ENCODE results near the gene KLHL40.

Gene KLHL40

DNA sequence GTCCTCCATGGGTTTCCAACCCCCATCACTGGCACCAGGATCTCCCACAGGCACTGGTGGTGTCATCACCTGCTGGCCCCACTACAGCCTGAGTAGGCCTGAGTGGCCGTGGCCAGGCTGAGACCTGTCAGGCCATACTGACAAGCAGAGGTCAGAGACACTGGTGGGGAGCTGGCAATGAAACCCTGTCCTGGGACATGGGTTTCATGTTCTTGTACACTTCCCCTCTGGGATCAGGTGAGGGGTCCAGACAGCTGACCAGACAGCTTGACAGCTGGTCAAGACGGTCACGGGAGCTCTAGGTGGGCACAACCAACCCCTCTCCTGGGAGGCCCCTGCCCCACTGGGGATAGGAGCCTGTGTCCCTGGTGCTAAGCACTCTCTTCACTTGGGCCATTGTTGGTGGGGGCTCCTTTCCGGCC, 18.7 kb upstream of the KLHL40 start:
- H3K27ac ChIP-seq = peak overlapping the region in 2 of 21 experiments; percentile 13 to 15
- H3K4me3 ChIP-seq = no peak overlapping the region

DNA sequence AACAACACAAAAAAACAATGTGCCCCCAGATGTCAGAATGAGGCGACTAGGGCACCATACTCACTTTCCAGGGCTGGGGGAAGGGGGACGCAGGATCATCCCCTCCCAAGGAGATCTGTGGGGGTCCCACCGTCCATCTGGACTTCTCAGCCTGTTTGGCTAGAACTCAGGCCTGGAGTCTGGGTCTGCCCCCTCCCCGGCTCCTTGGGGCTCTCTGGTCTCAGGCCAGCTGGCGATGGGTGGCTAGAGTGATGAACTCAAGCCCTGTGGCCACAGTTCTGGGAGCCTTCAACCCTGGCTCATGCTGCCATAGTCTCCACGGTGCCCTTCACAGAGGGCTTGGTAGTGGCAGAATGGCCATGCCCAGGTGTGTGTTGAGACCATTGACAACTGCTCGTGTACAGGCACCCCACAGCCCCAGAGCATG, 18.2 kb upstream of the KLHL40 start:
- peak overlapping the region in 1 of 21 experiments; percentile 13 for H3K27ac ChIP-seq

DNA sequence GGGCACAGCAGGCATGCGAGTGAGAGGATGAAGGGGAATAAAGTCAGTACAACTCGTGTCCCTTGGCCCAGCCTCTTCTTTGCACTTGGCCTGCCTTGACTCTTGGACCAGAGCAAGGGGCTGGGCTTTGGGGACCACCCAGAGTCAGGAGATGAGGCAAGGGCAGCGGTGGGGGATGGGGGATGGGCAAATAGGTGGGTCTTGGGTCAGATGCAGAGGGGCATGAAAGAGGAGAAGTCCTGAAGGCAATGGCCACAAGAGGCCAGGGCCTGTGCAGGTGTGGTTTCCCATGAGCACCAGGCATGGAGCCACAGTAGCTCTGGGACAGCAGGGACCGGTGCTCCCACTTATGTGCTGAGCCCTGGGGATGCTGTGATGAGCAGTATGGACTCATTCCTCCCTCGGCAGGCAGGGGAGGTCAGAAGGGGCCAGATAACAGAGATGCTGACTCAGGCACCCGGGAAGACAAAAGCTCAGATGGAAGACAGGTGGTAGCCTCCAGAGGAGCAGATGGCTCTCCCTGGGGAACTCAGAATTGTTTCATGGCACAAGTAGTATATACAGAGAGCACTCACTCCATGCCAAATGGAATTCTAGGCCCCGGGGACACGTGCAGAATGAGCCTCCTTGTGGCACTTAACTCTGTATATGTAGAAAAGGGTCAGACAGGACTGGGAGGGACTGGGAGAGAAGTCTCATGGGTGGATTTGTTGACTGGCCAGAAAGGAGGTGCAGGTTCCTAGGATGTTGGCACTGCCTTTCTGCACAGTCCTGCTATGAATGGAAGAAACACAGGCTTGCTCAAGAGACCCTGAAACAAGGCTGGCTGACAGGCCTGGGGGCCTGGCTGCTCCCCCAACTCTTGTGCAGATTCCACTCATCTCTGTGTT, 17.6 kb upstream of the KLHL40 start:
- no peak overlapping the region for H3K4me3 ChIP-seq
- no peak overlapping the region for H3K27ac ChIP-seq

More for the DNA sequence above, 18.2 kb upstream of the KLHL40 start:
- H3K4me3 ChIP-seq = no peak overlapping the region

DNA sequence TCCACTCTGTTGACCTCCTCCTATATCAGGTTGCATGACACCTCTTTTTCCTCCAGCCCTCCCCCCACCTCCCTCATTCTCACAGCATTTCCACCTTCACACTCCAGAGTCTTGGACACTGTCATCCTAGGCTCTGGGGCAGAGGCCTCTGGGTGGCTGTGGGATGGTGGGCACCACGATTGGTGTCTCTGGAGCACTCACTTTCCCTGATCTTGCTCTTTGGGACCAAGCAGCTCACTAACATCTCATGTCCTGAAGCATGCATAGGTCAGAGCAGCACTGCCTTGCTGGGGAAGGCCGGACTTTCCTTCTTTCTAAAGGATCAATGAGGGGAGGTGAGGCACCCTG, 16.9 kb upstream of the KLHL40 start:
- H3K4me3 ChIP-seq = no peak overlapping the region
- no peak overlapping the region for H3K27ac ChIP-seq

- Histone ChIP-seq H3K4me3 (no peak overlapping the region), H3K27ac (no peak overlapping the region)
These were observed 16.5 kb upstream of the KLHL40 start for GRCh38 chr3:42668793-42669217.

DNA sequence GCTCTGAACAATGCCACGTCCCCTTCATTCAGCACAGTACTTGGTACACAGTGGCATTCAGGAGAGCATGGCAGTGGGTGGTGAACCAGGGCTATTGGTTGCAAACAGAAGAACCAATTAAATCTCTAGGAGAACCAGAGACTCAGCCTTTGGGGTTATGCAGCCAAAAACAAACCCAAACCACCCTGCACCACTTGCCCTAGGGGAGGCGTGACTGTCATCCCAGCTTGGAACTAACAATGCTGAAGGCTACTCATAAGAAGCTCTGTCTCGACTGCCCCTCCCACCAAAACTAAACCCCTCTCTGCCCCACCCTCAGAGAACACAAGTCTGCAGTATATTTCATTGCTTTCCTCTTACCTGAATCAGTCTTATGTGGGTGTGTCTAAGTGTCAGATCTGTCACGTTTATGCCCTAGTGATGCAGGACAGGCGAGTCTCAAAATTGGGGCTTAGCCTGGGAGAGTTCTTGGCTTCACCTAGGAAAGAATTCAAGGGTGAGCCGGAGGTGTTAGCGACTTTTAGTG, 15.2 kb upstream of the KLHL40 start:
- H3K4me3 ChIP-seq = no peak overlapping the region
- no peak overlapping the region for H3K27ac ChIP-seq

DNA sequence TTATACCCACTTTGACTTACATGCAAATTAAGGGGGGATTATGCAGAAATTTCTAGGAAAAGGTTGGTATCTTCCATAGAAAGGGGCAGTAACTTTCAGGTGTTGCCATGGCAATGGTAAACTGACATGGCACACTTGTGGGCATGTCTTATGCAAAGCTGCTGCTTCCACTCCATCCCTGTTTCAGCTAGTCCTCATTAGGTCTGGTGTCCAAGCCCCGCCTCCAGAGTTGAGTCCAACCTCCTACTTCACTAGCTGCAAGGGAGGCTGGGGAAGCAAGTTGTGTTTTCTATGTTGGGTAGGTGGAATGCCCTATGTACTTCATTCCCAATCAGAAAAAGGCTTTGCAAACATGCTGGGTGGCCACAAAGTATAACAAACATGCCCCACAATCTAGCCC, 14.7 kb upstream of the KLHL40 start:
- Histone ChIP-seq H3K27ac (no peak overlapping the region), H3K4me3 (no peak overlapping the region)

- H3K27ac ChIP-seq = no peak overlapping the region
- H3K4me3 ChIP-seq = no peak overlapping the region
These were observed 12.8 kb upstream of the KLHL40 start for GRCh38 chr3:42672515-42672914.

- no peak overlapping the region for H3K4me3 ChIP-seq
- no peak overlapping the region for H3K27ac ChIP-seq
These were observed 12.3 kb upstream of the KLHL40 start for GRCh38 chr3:42673082-42673481.

DNA sequence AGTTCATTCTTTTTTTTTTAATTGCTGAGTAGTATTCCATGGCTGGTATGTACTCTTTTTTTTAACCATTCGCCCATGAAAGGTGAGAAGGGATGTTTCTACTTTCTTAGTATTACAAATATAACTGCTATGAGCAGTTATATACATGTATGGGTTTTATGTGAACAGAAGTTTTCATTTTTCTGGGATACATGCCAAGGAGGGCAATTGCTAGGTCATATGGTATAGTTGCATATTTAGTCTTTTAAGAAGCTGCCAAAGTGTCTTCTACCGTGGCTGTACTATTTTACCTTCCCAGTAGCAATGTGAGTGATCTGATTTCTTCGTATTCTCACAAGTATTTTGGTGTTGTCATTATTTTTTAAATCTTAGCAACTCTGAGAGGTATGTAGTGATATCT, 11.2 kb upstream of the KLHL40 start:
- Histone ChIP-seq H3K4me3 (no peak overlapping the region), H3K27ac (no peak overlapping the region)

DNA sequence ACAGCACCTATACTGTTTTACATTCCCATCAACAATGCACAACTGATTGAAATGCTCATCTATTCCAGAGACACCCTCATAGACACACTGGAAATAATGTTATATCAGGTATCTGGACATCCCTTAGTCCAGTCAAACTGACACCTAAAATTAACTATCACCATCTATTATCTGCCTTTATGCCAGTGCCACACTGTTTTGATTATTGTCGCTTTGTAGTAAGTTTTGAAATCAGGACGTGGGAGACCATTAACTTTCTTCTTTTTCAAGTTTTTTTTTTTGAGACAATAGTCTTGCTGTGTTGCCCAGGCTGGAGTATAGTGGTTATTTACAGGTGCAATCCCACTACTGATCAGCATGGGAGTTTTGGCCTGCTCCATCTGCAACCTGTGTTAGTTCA, 9.4 kb upstream of the KLHL40 start:
- H3K27ac ChIP-seq = no peak overlapping the region
- no peak overlapping the region for H3K4me3 ChIP-seq

GRCh38 chr3:42678447-42678846, 6.9 kb upstream of the KLHL40 start:
- Histone ChIP-seq H3K4me3 (no peak overlapping the region), H3K27ac (no peak overlapping the region)

DNA sequence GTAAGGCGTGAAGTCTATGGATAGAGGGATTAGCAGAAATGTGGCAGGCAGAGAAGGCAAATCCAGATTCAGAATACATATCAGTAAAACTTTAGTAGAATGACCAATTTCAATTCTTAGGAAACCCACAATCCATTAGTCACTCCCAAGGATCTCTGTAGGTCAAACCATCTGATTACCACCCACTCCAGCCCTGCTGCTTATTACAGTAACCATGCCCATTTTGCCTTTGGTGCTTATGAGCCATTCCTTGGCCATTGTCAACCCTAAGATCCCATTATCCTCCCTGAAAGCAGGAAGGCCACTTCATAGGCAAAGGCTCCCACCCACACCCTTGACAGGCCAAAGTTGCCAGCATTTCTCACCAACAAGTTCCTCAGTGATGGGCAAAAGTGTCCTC, 5.1 kb upstream of the KLHL40 start:
- no peak overlapping the region for H3K4me3 ChIP-seq
- no peak overlapping the region for H3K27ac ChIP-seq

DNA sequence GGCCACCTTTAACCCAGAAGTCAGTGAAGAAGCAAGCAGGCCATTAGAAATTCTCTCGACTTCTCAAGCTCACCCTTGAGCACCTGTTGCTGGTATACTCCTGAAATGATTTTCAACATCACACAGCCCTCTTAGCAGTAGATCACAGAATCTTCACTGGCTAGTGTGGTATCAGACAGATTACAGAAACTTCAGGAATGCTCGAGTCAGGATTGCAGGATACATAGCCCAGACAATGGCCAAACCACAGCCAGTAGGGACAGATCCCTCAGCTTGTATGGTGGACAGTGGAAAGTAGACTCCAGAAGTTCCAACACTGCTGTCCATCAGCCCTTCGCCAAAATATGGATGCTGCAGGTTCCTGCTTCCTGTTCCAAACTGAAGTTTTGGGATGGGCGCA, 4.5 kb upstream of the KLHL40 start:
- Histone ChIP-seq H3K27ac (no peak overlapping the region), H3K4me3 (no peak overlapping the region)

GRCh38 chr3:42681361-42682038, 3.8 kb upstream of the KLHL40 start:
- H3K4me3 ChIP-seq = no peak overlapping the region
- no peak overlapping the region for H3K27ac ChIP-seq

GRCh38 chr3:42682301-42683070, 2.9 kb upstream of the KLHL40 start:
- Histone ChIP-seq H3K27ac (no peak overlapping the region), H3K4me3 (no peak overlapping the region)

DNA sequence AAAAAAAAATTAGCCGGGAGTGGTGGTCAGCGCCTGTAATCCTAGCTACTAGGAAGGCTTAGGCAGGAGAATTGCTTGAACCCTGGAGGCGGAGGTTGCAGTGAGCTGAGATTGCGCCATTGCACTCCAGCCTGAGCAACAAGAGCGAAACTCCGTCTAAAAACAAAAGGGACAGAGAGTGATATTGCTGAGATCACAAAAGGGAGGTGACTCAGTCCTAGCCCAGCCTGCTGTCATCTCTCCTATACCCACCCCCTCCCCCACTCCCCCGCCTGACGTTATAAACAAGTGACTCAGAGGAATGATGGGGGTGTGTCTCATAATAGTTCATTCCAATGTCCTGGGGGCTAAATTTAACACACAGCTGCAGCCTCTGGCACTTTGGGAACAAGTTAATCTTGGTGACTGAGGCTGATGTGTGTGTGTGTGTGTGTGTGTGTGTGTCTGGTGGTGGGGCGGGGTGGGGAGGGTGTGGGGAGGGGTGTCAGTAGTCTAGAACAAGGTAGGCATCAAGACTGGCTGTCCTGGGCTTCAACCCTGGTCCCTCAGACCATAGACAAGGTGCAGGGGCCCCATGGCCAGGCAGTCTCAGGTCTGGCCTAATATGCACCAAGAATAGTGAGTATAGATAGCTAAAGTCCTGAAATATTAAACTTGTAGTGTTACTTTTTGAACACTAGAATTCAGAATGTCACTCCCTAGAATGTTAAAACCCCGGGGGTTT, 1.3 kb upstream of the KLHL40 start:
- no peak overlapping the region for H3K4me3 ChIP-seq
- H3K27ac ChIP-seq = peak overlapping the region in 2 of 21 experiments; percentile 2 to 50

DNA sequence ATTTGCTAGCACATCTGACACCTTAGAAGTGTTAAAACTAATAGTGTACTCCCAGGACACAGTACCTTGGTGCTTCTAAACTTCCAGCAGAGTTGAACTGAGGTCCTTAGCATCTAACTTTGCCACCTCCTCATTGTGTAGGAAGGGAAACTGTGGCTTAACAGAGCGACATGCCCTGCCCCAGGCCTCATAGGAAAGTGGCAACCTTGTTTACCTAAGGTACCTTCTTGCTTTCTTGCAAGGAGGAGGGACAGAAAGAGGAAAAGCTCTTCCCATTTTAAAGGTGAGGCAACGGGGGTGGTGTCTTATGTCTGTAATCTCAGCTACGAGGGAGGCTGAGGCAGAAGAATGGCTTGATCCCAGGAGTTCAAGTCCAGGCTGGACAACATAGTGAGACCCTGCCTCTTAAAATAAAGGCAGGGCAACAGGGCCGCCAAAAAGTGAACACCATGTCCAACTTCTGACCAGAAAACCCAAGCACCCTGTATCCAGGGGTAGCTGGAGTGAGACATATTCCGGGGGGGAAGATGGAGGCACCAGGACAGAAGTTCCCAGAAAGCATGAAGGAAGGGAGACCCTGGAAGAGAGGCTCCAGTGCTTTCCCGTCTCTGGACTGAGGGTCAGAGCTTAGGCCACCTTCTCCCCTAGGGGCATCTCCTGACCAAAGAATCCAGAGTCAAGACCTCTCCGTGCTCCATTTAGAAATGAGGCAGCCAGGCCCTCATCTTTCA, 540 bp upstream of the KLHL40 start:
- Histone ChIP-seq H3K4me3 (no peak overlapping the region), H3K27ac (peak overlapping the region in 2 of 21 experiments; percentile 2 to 27)

Data from skin epidermis (tissue), 12 donors.